Ovary (tissue), 9 donors: ENCODE data around the gene RAPGEFL1. TPM values are rescaled to one million over a fixed set of nuclear protein-coding genes. Genes with fewer than 3 reads are reported as not detected.

Experiments used
- DNase-seq, 5 donors: peaks; one replicate each; pipeline ENCODE4 v3.0.0-alpha.2; 2019 to 2020
- H3K27ac ChIP-seq, 2 donors: fragments of 200-600 bp; one replicate each; pipeline versions ENCODE4 v1.5.1 to v1.8.0; 2019 to 2022
- H3K27me3 ChIP-seq: fragments of 200-600 bp; one replicate; pipeline ENCODE4 v1.8.0; 2022
- H3K36me3 ChIP-seq: fragments of 200-600 bp; sonication (generic); one replicate; pipeline ENCODE4 v1.5.1; 2019
- H3K4me1 ChIP-seq: one replicate; pipeline ENCODE4 v1.8.1; 2013; ENCODE audit warnings: mild to moderate bottlenecking, moderate library complexity; ENCODE audit not compliant: insufficient read depth
- H3K4me3 ChIP-seq: fragments of 200-600 bp; sonication (generic); one replicate; pipeline ENCODE4 v1.5.1; 2017
- H3K9me3 ChIP-seq, 2 donors: fragments of 200-600 bp in 1 of 2; sonication (generic) in 1 of 2; one replicate each; pipeline versions ENCODE4 v1.5.1 to v1.8.1; 2013 to 2019; ENCODE audit warnings: mild to moderate bottlenecking in 1 of 2, moderate library complexity in 1 of 2
- CTCF ChIP-seq, 3 donors: fragments of 450-650 bp in 2 of 3; fragments of 200-600 bp in 1 of 3; IDR thresholded peaks; one replicate each; pipeline versions ENCODE4 v1.5.1 to v1.8.0; 2016 to 2022; ENCODE audit warnings: antibody characterized with exemption in 3 of 3, mild to moderate bottlenecking in 1 of 3
- EP300 ChIP-seq: sonication (generic); formaldehyde crosslinking; IDR thresholded peaks from one replicate; pipeline ENCODE4 v1.6.1; 2017; ENCODE audit warnings: antibody characterized with exemption
- POLR2A ChIP-seq: fragments of 450-650 bp; IDR thresholded peaks from one replicate; pipeline ENCODE4 v1.6.1; 2017; ENCODE audit warnings: antibody characterized with exemption, mild to moderate bottlenecking, moderate library complexity
- WGBS, 3 donors: extraction: QIAGEN DNeasy Blood & Tissue Kit in 1 of 3; methylation state at CpG; one replicate each; pipeline versions ENCODE4 v1.1.5 to v1.1.7; 2013 to 2017; 5-methylcytosine and 5-hydroxymethylcytosine counted together
- intact Hi-C, 4 donors: fragments of 100-400 bp; cut with DNase I; formaldehyde crosslinking; loops; one replicate each; pipeline versions ENCODE4 v1.11.0 to v1.15.1; 2022 to 2023
- microRNA-seq, 3 donors: library from miRNA; unstranded; fragments of <30 nt; microRNA quantifications; one replicate each; pipeline versions ENCODE4 to v1.2.0, GENCODE V29; 2019 to 2020
- polyA plus RNA-seq, 2 donors: library from polyadenylated mRNA; stranded (reverse); fragments of 200-250 nt in 1 of 2; fragments of 350-450 nt in 1 of 2; fragmentation: Illumina TruSeq in 1 of 2; extraction: RNeasy Lipid Tissue Mini Kit (QIAGEN cat#74804) in 1 of 2; gene quantifications; one replicate each; pipeline ENCODE4 v1.2.3, GENCODE V29; 2013 to 2014
- small RNA-seq: library from RNA; depleted of rRNA; stranded (forward); fragments of <200 nt; gene quantifications from one replicate; pipeline ENCODE3, GENCODE V24; 2016
- total RNA-seq, 7 donors: library from RNA; depleted of rRNA in 2 of 7; stranded (reverse); fragments of >200 nt in 2 of 7; fragmentation: NEBNext Ultra II Directional in 3 of 7; extraction: Animal tissue kit (Norgen Biotek cat#: 25700) in 3 of 7; gene quantifications; one replicate each; pipeline versions ENCODE4 v1.1.0 to v1.2.4, GENCODE V29; 2016 to 2023
- donor health status: DM: no; HTN: no; CAD: no; lungs with moderate emphysema.
- donor health status: DM: no; HTN: no; CAD: no.
- donor health status: Bipolar disorder and iron deficiency.
- donor health status: DM: yes; HTN: yes; CAD: no.
- donor health status: DM: no; HTN: no; CAD: no.
- donor health status: DM: yes; HTN: yes; CAD: no.

RAPGEFL1 gene
- total and polyA plus RNA-seq, 9 donors: 1.4 to 9.1 (median 5.3) TPM

GRCh38 chr17:40244255-40244654, 67.0 kb downstream of the RAPGEFL1 start:
- peaks cover 2% of the 10 kb centered on the region for H3K4me1 ChIP-seq
- WGBS, 3 donors: 84 to 87% (median 87%) methylated on average over 4 of the region's 4 CpGs
- no peak overlapping the region for H3K4me3 ChIP-seq
- no peak for DNase-seq
- H3K27me3 ChIP-seq: no peaks in the 10 kb centered on the region
- intact Hi-C loops: no loop called here
- no peak overlapping the region for H3K27ac ChIP-seq
- no peak for TF ChIP-seq CTCF (IDR thresholded peaks at IDR 0.05)
- TF ChIP-seq EP300: no peak
- no peak for TF ChIP-seq POLR2A
- no peaks in the 10 kb centered on the region for H3K36me3 ChIP-seq
- H3K9me3 ChIP-seq: no peaks in the 10 kb centered on the region

Small RNA genes lying within 50 kb of the gene (microRNA-seq; reads per million reads assigned to microRNA genes)
- 0.75 to 1.1 (median 0.89) reads per million in 3 donors for gene MIR6866
- 0 reads per million in 3 donors for gene MIR6867

Small RNA genes lying within 50 kb of the gene (small RNA-seq; reads per million reads assigned to genes)
- not detected for gene MIR6867

Other genes starting within 250 kb of the RAPGEFL1 start
- gene ORMDL3, start 249.9 kb upstream of the RAPGEFL1 start, total RNA-seq: 10 to 100 TPM; 37.0 to 64.3 (median 52.2) TPM
- 10 to 100 TPM; 43.7 to 97.5 TPM for gene ORMDL3, start 249.9 kb upstream of the RAPGEFL1 start, polyA plus RNA-seq
- under 1 TPM in 1 of 7 donors, not detected in 6; 0.27 TPM for gene LRRC3C, start 249.7 kb upstream of the RAPGEFL1 start, total RNA-seq
- under 1 TPM in 1 of 2 donors, not detected in 1; 0.12 TPM for gene LRRC3C, start 249.7 kb upstream of the RAPGEFL1 start, polyA plus RNA-seq
- under 1 TPM in 2 of 7 donors, not detected in 5; 0.10 to 0.11 TPM for gene GSDMA, start 214.5 kb upstream of the RAPGEFL1 start, total RNA-seq
- gene GSDMA, start 214.5 kb upstream of the RAPGEFL1 start, polyA plus RNA-seq: under 1 TPM; 0.19 to 0.55 TPM
- 10 to 100 TPM; 48.2 to 88.4 (median 75.8) TPM for gene PSMD3, start 196.7 kb upstream of the RAPGEFL1 start, total RNA-seq
- gene PSMD3, start 196.7 kb upstream of the RAPGEFL1 start, polyA plus RNA-seq: 10 to 100 TPM; 63.9 to 70.1 TPM
- 100 to 1,000 TPM in 1 of 7 donors, 1 to 10 TPM in 2, under 1 TPM in 2, not detected in 2; 0.32 to 197 (median 1.7) TPM for gene CSF3, start 162.0 kb upstream of the RAPGEFL1 start, total RNA-seq
- 1 to 10 TPM in 1 of 2 donors, not detected in 1; 1.1 TPM for gene CSF3, start 162.0 kb upstream of the RAPGEFL1 start, polyA plus RNA-seq
- 10 to 100 TPM; 42.2 to 73.9 (median 66.7) TPM for gene MED24, start 123.1 kb upstream of the RAPGEFL1 start, total RNA-seq
- gene MED24, start 123.1 kb upstream of the RAPGEFL1 start, polyA plus RNA-seq: 10 to 100 TPM; 45.1 to 51.3 TPM
- 100 to 1,000 TPM in 2 of 7 donors, 10 to 100 TPM in 5; 51.4 to 129 (median 89.3) TPM for gene THRA, start 114.5 kb upstream of the RAPGEFL1 start, total RNA-seq
- 10 to 100 TPM; 77.5 to 87.2 TPM for gene THRA, start 114.5 kb upstream of the RAPGEFL1 start, polyA plus RNA-seq
- 10 to 100 TPM; 10.7 to 73.8 (median 23.7) TPM for gene NR1D1, start 76.9 kb upstream of the RAPGEFL1 start, total RNA-seq
- 10 to 100 TPM; 11.8 to 59.0 TPM for gene NR1D1, start 76.9 kb upstream of the RAPGEFL1 start, polyA plus RNA-seq
- gene MSL1, start 55.5 kb upstream of the RAPGEFL1 start, total RNA-seq: 100 to 1,000 TPM in 1 of 7 donors, 10 to 100 TPM in 6; 59.6 to 110 (median 83.3) TPM
- 100 to 1,000 TPM in 1 of 2 donors, 10 to 100 TPM in 1; 60.8 to 122 TPM for gene MSL1, start 55.5 kb upstream of the RAPGEFL1 start, polyA plus RNA-seq
- 100 to 1,000 TPM in 4 of 7 donors, 10 to 100 TPM in 3; 39.9 to 122 (median 106) TPM for gene CASC3, start 36.9 kb upstream of the RAPGEFL1 start, total RNA-seq
- gene CASC3, start 36.9 kb upstream of the RAPGEFL1 start, polyA plus RNA-seq: 100 to 1,000 TPM in 1 of 2 donors, 10 to 100 TPM in 1; 53.1 to 113 TPM
- gene WIPF2, start 41.8 kb downstream of the RAPGEFL1 start, total RNA-seq: 10 to 100 TPM in 6 of 7 donors, 1 to 10 TPM in 1; 6.1 to 23.0 (median 18.4) TPM
- gene WIPF2, start 41.8 kb downstream of the RAPGEFL1 start, polyA plus RNA-seq: 10 to 100 TPM in 1 of 2 donors, 1 to 10 TPM in 1; 8.4 to 27.8 TPM
- 1 to 10 TPM in 3 of 7 donors, under 1 TPM in 4; 0.34 to 3.8 (median 0.76) TPM for gene CDC6, start 110.4 kb downstream of the RAPGEFL1 start, total RNA-seq
- 1 to 10 TPM in 1 of 2 donors, under 1 TPM in 1; 0.80 to 3.3 TPM for gene CDC6, start 110.4 kb downstream of the RAPGEFL1 start, polyA plus RNA-seq
- 100 to 1,000 TPM in 1 of 7 donors, 10 to 100 TPM in 6; 19.8 to 100 (median 62.2) TPM for gene RARA, start 131.7 kb downstream of the RAPGEFL1 start, total RNA-seq
- gene RARA, start 131.7 kb downstream of the RAPGEFL1 start, polyA plus RNA-seq: 10 to 100 TPM; 21.8 to 39.9 TPM
- gene GJD3, start 187.3 kb downstream of the RAPGEFL1 start, total RNA-seq: 1 to 10 TPM in 2 of 7 donors, under 1 TPM in 3, not detected in 2; 0.66 to 1.8 (median 0.92) TPM
- gene GJD3, start 187.3 kb downstream of the RAPGEFL1 start, polyA plus RNA-seq: under 1 TPM in 1 of 2 donors, not detected in 1; 0.24 TPM
- 1 to 10 TPM in 3 of 7 donors, under 1 TPM in 4; 0.36 to 4.5 (median 0.82) TPM for gene TOP2A, start 240.4 kb downstream of the RAPGEFL1 start, total RNA-seq
- 1 to 10 TPM; 1.2 to 3.3 TPM for gene TOP2A, start 240.4 kb downstream of the RAPGEFL1 start, polyA plus RNA-seq